Measurements from ENCODE around the gene CACNA2D1.
"Not testable (repeated sequence)": the region's sequence is repeated elsewhere in the genome, so short reads cannot be mapped to it uniquely, and the experiment has no call there.

CACNA2D1 gene

DNA sequence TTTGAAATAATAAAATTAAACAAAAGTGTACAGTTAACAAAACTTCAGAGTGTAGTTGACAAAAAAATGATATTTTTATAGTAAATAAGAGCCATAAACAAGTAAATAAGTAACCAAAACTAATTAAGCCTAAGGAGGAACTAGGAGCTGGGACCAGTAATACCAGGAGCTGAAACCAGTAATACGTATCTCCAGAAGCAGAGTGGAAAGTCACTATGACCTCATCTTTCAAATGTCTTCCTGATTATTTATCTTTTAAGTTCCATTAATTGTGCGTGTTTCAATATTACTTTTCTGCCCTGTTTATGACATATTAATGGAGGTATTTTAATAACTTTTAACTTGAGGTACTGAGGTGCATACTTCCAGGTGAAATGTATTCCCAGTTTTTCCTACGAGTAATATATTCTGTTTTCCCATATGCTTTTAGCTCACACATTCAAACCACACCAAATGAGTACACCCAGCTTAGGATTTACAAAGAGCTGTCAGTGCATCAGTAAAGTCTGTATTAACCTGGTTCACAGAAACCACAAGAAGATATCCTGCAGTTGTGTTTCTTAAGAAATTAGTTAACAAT is 390.0 kb downstream of the CACNA2D1 start:
- no peak for DNase-seq (ENCODE audit: low read depth in 1 of 2, low spot score in 1 of 2)

DNA sequence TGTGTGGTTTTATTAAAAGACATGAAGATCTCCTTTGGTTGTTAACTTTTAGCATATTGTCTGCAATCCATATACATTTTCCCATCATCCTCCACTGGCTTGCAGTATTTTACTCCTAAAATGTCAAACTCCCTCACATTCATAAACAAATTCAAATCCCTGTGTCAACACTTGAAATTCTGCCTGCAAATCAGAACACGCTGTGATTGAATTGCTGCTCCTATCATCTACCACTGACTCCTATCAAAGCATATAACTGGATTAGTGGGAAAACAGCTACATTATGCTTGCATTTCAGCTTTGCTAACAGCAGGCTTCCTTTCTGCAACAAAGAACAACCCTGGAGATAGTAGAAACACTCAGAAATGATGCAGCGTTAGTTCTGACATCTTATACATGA is 392.0 kb downstream of the CACNA2D1 start:
- no peak for DNase-seq (ENCODE audit: low read depth in 1 of 2, low spot score in 1 of 2)

DNA sequence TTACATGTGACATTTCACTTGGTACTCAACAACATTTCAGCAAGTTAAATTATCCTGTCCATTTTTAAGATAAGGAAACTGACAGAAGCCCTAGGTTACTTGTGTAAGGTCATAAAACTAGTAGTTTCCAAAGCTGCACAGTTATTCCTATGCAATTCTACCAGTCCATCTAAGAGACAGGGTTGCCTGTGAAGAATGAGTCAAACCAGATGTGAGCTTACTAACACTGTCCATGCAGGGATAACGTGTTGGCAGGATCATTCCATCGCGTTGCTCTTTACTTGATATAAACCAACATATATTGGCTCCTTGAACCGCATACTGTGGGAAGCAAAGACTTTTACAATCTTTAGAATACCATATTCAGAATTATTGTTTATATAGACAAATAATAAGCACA is 392.8 kb downstream of the CACNA2D1 start:
- no peak for DNase-seq (ENCODE audit: low read depth in 1 of 2, low spot score in 1 of 2)

DNA sequence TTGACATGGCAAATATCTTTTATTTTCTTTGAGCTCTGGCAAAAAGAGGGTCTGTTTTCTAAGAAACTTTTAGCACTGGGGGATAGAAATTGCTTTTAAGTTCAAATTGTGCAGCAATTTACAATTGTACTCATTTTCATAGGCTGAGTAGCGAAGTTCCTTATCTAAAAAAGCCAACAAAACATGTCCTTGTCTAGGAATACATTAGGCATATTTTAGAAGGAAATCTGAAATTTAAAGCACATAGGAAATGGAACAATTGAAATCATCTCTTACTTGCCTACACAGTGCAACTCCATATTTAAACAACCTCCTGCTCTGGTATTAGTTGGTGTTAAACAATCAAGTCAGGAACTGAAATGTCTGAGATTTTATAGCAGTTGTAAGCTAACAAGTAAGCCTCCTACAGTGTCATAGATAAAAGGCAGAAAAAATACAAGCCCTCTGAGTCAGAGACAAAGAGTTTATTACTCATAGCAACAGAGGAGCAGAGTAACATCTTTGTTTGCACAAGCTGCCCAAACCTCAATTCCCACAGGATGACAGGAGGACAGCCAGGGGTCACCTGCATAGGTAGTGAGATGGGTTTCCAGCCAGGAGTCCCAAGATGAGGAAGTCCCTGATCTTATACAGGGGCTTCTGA is 393.6 kb downstream of the CACNA2D1 start:
- DNase-seq (ENCODE audit: low read depth in 1 of 2, low spot score in 1 of 2) = no peak

DNA sequence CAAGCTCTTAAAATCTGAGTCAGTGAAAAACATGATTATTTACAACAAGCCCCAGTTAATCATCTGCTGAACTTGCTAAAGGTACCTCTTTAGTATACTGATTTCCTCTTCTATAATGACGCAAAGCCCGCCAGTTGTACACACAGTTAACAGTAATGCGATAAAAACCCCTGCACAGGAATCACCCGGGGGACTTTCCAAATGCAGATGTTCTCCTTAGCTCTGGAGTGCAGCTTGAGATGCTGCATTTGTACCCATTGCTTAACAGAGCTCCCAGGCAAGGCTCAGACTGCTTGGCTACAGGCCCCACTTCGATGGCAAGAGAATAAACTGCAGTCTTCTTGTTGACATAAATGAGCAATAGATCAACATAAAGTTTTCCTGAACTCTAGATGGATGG is 394.1 kb downstream of the CACNA2D1 start:
- DNase-seq (ENCODE audit: low read depth in 1 of 2, low spot score in 1 of 2) = no peak

DNA sequence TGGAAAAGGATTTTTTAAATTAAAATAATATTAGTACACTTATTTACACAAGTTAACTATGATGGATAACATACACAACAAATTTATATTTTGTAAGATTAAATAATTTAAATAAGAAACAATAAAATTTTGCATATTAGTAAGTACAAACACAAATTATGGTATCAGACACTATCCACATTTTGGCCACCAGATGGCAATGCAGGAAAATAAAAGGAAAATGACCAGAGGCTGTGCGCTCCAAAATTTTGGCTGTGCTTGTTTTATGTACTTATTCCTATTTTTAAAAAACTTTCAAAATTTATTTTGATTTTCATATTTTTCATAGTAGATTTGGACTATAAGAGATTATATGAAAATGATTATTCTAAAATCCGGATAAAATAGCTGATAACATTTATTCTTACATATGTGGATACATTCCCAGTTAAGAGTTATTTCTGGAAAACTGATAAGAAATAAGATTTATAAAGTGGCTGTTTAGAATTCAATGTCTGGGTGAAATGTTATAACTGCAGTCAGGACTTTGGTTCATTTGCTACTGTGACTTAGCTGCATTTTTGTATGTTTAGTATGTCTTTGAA is 399.0 kb downstream of the CACNA2D1 start:
- DNase-seq (ENCODE audit: low read depth in 1 of 2, low spot score in 1 of 2) = no peak

DNA sequence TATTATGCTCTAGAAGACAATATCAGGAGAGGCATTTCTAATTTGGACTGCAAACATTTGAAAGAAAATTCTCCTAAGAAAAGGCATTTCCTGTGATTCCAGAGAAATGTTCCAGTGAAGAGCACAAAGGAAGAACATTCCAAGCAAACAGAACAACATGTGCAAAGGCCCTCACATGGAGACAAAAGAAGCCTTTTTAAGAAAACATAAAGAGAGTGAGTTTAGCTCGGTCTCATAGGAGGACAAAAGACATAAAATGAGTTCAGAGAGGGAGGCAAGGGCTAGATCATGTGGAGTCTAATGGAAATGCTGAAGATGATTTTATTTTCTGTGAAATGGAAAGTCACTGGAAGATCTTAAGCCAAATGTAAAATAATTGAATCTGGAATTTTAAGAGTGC is 404.0 kb downstream of the CACNA2D1 start:
- no peak for DNase-seq (ENCODE audit: low read depth in 1 of 2, low spot score in 1 of 2)

DNA sequence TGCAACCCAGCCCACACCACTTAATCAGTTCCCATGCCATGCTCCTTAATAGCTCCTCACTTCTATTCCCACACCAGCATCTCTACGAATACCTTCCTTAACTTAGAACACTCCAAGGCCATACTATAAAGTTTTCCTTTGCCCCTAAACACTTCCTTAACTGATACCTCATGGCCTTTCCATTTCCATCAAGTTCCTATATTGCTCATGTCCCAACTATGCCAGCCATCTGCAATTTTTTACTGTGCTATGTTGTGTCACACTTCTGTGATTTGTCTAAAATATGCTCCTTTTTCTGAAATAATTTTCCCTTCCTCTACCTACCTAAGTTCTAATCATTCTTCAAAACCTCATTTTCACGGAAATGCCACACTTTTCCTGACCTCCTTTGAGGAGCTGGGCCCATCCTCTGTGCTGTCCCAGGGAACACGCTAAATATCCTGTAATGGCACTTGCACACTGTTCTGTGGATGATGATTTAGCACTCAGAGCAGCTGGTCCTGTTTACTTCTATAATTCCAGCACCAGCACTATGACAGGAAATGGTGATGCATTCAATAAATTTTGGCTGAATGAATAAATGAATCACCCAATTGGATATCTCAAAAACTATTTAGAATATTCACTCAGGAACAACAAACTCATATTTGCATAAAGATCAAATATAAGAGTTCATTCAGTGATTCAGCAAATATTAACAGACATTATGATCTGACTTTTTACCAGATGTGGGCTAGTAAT is 407.3 kb downstream of the CACNA2D1 start:
- no peak for DNase-seq (ENCODE audit: low read depth in 1 of 2, low spot score in 1 of 2)

DNA sequence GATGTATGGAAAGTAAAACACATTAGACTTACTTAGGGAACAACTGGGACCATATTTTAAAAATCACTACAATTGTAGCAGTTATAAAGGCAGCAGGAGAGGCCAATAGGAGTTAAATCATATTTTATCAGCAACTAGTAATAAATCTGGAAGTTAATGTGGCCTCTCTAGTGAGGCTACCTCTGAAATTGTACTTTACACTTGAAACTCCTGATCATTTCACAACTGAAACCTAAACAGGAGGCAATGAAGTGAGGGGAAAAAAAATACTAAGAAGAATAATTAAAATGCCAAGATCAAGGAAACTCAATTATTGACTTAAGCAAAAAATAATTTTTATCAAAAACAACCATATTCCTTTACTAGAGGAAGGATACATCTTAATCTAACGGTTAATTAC is 408.1 kb downstream of the CACNA2D1 start:
- no peak for DNase-seq (ENCODE audit: low read depth in 1 of 2, low spot score in 1 of 2)

DNA sequence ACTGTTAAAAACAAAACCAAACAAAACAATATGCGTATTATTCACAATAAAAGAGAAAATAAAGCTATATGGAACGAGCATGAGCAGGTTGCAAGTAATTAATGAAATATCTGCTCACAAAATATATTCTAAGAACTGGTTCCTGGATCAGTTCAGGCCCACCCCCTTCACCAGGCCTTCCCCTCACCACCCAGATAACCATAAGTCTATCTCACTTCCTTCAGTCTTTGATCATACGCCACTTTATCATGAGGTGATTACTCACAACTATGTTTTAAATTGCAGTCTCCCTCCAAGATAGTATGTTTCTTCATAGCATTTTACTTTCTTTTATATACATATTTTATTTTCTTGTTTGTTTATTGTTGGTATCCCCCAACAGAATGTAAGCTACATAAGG is 410.7 kb downstream of the CACNA2D1 start:
- no peak for DNase-seq (ENCODE audit: low read depth in 1 of 2, low spot score in 1 of 2)

DNA sequence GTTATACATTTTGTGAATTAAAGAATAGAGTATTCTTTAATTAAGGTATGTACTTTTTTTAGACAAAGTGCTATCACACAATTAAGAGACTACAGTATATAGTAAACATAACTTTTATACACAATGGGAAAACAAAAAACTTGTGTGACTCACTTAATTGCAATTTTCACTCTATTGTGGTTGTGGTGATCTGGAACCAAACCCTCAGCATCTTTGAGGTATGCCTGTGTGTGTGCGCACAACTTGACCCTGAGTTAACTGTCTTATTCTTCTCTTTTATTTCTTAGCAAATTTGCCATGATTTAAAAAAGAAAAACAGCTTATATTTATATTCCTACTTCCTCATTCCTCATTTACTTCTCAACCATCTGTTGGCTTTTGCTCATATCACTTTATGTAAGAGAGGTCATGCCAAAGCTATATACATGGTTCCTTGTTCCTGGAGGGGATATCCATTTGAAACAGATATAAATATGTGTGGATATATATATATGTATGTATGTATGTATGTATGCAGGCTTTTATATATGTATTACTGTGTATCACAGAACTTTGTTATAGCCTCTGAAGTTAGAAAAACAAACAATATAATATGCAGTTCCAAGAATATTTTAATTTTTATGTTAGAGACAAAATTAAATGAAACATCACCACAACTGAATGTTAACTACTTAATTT is 414.2 kb downstream of the CACNA2D1 start:
- no peak for DNase-seq (ENCODE audit: low read depth in 1 of 2, low spot score in 1 of 2)

DNA sequence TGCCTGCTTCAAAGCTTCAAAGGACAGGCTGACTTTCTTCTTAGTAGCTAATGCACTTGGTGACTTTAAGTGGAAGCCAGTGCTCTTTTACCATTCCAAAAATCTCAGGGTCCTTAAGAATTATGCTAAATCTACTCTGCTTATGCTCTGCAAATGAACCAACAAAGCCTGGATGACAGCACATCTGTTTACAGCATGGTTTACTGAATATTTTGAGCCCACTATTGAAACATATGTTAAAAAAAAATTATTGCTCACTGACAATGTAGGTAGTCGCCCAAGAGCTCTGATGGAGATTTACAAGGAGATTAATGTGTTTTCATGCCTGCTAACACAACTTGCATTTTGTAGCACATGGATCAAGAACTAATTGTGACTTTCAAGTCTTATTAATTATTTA is 415.5 kb downstream of the CACNA2D1 start:
- no peak for DNase-seq (ENCODE audit: low read depth in 1 of 2, low spot score in 1 of 2)

DNA sequence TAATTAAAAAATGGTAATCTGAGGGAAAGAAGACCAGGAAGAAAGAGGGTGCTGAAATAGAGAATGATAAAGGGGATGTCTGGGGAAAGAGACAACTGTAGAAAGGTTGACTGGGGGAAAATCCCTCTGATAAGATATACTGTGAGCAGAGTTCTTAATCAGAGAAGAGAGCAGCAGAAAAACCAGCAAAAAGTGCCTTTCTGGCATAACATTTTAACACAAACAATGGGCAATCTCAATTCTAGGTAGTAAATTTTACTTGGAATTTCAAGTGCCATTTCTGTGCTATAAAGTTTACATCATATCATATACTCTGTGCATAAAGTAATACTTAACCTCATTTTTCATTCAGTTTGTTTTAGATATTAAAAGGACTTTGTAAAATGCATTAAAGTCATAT is 421.9 kb downstream of the CACNA2D1 start:
- no peak for DNase-seq (ENCODE audit: low read depth in 1 of 2, low spot score in 1 of 2)

DNA sequence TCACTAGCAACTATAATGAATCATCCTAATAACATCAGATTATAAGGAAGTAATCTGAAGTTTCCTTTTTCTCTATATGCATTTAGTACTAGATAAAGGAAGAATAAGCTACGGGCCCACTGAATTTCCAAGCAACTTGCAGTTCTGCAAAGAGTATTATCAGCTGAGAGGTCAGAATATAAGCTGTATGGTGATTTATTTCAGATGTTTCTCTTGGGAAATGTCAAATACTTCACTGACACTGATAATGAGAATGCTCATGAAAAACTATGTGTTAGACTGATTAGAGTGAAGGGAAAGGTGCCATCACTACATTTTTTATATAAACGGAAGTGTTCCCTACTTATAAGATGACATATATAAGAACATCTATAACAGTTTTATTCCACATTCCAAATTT is 422.5 kb downstream of the CACNA2D1 start:
- no peak for DNase-seq (ENCODE audit: low read depth in 1 of 2, low spot score in 1 of 2)

DNA sequence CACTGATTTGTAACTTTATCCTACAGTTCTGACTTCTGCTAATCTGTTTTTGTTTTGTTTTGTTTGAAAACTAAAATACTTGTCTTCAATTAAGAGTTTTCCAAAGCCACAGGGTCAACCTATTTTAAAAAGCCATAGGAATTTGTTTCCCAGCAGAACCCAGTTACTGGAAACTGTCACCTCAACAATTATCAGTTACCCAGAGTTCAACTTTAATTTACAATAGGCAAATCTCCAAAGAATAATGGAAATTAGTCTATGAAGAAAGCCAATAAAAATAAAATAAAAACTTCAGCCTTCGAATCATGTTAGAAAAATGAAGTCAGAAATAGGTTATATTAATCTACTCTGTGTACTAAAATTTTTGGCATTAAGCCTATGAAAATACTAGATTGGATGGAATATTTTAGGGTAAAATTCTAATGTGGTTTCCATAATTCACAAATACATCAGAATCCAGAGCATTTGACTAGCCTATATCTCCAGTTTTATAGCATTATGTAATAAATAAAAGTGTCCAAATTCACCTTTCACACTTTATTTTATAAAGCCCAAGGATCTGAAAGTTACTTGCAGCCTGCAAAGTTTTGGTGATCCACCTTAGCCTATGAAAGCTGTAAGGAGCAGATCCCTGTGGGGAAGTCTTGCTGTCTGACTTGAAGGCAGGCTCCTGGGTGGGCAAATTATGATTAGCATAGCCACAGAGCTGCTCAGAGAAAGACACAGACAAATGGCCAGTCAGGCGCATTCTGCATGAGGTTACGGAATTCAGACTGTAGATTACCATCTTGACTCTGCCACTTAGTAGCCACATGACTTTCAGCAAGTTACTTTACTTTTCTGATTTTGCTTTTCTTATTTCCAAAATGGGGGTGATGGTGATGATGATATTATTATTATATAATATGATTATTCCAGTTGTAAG is 423.8 kb downstream of the CACNA2D1 start:
- no peak for DNase-seq (ENCODE audit: low read depth in 1 of 2, low spot score in 1 of 2)

DNA sequence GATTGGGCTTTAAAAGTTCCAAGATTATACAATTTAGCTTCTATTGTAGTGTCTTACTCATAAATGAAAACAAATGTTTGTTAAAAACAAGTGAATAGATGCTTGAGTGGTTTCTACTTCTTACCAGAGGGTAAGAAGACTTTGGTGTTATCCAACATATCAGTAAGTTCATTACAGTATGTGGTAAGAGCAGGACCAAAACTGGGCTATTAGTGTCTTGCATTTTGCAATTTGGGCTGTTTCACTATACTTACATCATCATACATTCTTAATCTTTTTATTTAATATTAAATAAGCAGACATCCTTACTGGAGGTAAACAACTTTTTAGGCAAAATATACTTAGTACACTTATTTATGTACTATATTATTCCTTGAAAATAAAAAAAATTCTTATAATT is 425.4 kb downstream of the CACNA2D1 start:
- no peak for DNase-seq (ENCODE audit: low read depth in 1 of 2, low spot score in 1 of 2)

DNA sequence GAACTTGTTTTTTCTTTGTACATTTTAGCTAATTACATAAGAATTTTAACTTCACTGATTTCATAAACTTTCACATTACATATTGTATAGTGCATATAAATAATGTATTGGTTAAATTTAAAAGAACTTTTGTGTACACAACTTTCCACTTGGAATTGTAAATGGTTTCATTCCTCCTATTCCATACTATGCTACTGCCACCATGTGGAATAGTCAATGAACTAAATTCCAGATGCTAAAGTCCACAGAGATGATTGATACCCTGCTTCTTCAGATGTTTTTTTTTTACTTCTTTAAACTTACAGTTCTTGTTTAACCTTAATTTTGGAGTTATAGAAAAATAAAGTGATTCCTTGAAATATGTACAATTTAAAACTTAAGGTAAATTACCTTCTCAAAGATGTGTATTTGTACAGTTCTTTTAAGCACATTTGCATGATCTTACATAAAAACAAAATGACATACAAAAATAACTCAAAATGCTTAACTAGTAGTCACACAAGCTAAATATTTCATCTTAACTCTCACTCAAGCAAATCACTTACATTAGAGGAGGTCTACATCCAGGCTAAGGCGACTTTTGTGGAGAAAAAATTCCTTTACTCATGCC is 426.1 kb downstream of the CACNA2D1 start:
- no peak for DNase-seq (ENCODE audit: low read depth in 1 of 2, low spot score in 1 of 2)

DNA sequence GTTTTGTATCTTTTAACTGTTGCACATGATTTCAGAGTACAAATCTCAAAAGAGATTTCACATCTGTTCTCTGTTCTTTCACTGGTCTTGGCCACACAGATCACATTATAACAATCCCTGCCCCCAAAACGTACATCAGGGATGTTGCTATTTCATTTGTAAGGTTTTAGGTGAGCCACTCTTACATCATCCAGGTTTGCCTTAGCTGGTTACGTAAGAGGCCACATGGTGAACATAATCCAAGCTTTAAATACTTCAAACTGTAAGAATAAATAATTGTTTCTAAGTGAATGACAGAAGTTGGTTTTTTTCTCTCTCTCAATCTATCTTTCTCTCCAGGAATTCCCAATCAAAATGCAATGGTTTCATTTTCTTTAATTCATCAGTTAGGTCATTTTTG is 427.8 kb downstream of the CACNA2D1 start:
- no peak for DNase-seq (ENCODE audit: low read depth in 1 of 2, low spot score in 1 of 2)

DNA sequence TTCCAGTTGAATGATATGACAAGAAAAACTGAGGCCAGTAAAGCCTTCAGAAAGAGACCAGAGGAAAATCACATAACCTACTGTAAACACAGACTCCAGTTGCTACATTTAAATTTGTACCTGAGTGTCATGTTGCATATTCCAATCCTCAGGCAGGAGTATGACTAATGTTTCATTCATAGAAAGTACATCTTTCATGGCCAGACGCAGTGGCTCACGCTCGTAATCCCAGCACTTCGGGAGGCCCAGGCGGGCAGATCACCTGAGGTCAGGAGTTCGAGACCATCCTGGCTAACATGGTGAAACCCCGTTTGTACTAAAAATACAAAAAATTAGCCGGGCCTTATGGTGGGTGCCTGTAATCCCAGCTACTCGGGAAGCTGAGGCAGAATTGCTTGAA is 429.0 kb downstream of the CACNA2D1 start:
- not testable (repeated sequence) for DNase-seq (ENCODE audit: low read depth in 1 of 2, low spot score in 1 of 2)

DNA sequence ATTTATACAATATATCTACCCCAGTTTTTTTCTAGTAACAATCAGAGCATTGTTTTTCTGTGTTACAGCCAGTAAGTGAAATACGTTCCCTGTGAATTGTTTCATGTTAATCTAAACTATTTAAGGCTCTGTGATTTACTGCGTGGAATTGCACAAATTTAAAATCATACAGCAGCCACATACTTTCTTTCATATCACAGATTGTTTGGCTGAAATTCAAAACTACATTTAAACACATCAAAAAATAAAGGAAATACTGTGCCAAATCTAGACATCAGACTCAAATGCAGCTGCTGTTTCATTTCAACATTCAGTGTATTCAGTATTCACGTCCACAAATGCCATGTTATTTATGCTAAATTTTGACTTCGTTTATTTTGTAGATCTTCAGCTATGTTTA is 431.1 kb downstream of the CACNA2D1 start:
- no peak for DNase-seq (ENCODE audit: low read depth in 1 of 2, low spot score in 1 of 2)

All from stimulated activated CD4-positive, alpha-beta T cell treated with anti-CD3 and anti-CD28 coated beads, Interleukin-15, amount 100 ng/mL, for 1 hour (primary cell).